Measurements from ENCODE around the gene CDC42BPB. TPM values are rescaled to one million over a fixed set of nuclear protein-coding genes. Genes with fewer than 3 reads are reported as not detected.

Gene CDC42BPB
- total RNA-seq, 4 donors from 2014 or later = 145 to 255 (median 197) TPM

GRCh38 chr14:102969060-102969791 is 88.1 kb downstream of the CDC42BPB start:
- Histone ChIP-seq H3K4me3 (no peak overlapping the region), H3K27ac (no peak overlapping the region), H3K4me1 (no peaks in the 10 kb centered on the region), H3K36me3 (peaks cover 0 to 99% (median 4%) of the 10 kb centered on the region in 3 donors), H3K27me3 (no peaks in the 10 kb centered on the region), H3K9me3 (no peaks in the 10 kb centered on the region)
- no peak for TF ChIP-seq POLR2A (IDR thresholded peaks at IDR 0.05)
- no peak for TF ChIP-seq CTCF (IDR thresholded peaks at IDR 0.05)
- DNase-seq = no peak

GRCh38 chr14:102968306-102968705 is 89.0 kb downstream of the CDC42BPB start:
- Histone ChIP-seq H3K9me3 (no peaks in the 10 kb centered on the region), H3K4me1 (no peaks in the 10 kb centered on the region), H3K4me3 (no peak overlapping the region), H3K27ac (no peak overlapping the region), H3K36me3 (peaks cover 0 to 99% (median 4%) of the 10 kb centered on the region in 3 donors), H3K27me3 (no peaks in the 10 kb centered on the region)
- TF ChIP-seq POLR2A (IDR thresholded peaks at IDR 0.05) (no peak), CTCF (IDR thresholded peaks at IDR 0.05) (no peak)
- DNase-seq = no peak

GRCh38 chr14:102967506-102967795 is 89.9 kb downstream of the CDC42BPB start:
- no peaks in the 10 kb centered on the region for H3K27me3 ChIP-seq
- H3K9me3 ChIP-seq = no peaks in the 10 kb centered on the region
- TF ChIP-seq POLR2A (IDR thresholded peaks at IDR 0.05) (no peak), CTCF (IDR thresholded peaks at IDR 0.05) (no peak)
- H3K36me3 ChIP-seq = peaks cover 0 to 100% (median 4%) of the 10 kb centered on the region in 3 donors
- no peaks in the 10 kb centered on the region for H3K4me1 ChIP-seq
- DNase-seq = no peak
- no peak overlapping the region for H3K27ac ChIP-seq
- H3K4me3 ChIP-seq = no peak overlapping the region

GRCh38 chr14:102966681-102967505 is 90.5 kb downstream of the CDC42BPB start:
- H3K36me3 ChIP-seq = peaks cover 0 to 100% (median 4%) of the 10 kb centered on the region in 3 donors
- TF ChIP-seq CTCF (IDR thresholded peaks at IDR 0.05) (no peak), POLR2A (IDR thresholded peaks at IDR 0.05) (no peak)
- H3K27me3 ChIP-seq = no peaks in the 10 kb centered on the region
- no peak for DNase-seq
- no peaks in the 10 kb centered on the region for H3K4me1 ChIP-seq
- no peak overlapping the region for H3K27ac ChIP-seq
- H3K9me3 ChIP-seq = no peaks in the 10 kb centered on the region
- no peak overlapping the region for H3K4me3 ChIP-seq

GRCh38 chr14:102965971-102966655 is 91.2 kb downstream of the CDC42BPB start:
- Histone ChIP-seq H3K36me3 (peaks cover 0 to 100% (median 4%) of the 10 kb centered on the region in 3 donors), H3K9me3 (no peaks in the 10 kb centered on the region), H3K27ac (no peak overlapping the region), H3K4me1 (no peaks in the 10 kb centered on the region), H3K27me3 (no peaks in the 10 kb centered on the region), H3K4me3 (no peak overlapping the region)
- no peak for TF ChIP-seq CTCF (IDR thresholded peaks at IDR 0.05)
- no peak for TF ChIP-seq POLR2A (IDR thresholded peaks at IDR 0.05)
- no peak for DNase-seq

Data from Peyer's patch (tissue), 4 donors.